Stimulated activated CD8-positive, alpha-beta memory T cell treated with anti-CD3 and anti-CD28 coated beads, Interleukin-2, amount 100 ng/mL, for 1 hour (primary cell): Measurements from ENCODE around the gene SIAH1.
"Not testable (repeated sequence)": the region's sequence is repeated elsewhere in the genome, so short reads cannot be mapped to it uniquely, and the experiment has no call there.

Source experiments
- DNase-seq, 2 donors: peaks; one replicate each; pipeline ENCODE4 v3.0.0-alpha.2; 2020; ENCODE audit warnings: low read depth in 2 of 2

Gene SIAH1

DNA sequence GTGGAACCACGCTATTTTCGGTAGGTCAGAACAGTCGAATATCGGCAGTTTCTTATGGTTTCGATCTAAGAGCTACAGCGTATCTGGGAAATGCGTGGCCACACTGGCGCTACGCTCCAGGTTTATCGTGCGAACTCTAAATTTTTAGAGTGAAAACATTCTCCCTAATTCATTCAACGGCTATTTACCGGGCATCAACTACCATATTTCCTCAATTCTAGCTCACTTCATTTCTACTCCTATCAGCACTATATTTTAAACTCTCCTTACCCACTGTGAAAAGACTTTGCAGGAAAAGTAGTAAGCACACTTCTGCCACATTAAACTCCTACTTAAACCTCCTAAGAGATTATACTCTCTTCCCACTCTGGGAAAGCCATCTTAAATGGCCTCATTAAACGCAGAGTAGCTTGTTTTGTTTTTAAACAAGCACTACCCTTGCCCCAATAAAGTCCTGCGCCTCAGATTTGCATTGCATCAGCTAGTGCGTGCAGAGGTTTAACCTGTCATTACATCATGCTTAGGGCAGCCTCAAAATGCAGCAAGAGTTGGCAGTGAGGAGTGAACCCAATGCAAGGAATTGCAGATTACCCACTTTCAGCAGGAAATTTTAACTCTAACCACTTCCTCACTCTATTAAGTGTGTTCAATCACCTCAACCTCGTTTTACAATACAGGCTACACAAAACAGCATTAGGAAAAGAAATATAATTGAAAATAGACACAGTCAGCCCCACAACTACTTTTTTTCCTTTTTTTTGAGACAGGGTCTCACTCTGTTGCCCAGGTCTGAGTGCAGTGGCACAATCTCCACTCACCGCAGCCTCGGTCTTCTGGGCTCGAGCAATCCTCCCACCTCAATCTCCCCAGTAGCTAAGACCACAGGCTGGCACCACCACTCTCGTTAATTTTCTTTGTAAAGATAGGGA is 18.8 kb downstream of the SIAH1 start:
- DNase-seq = no peak

GRCh38 chr16:48365601-48366164 is 19.5 kb downstream of the SIAH1 start:
- DNase-seq = peak; percentile 50 to 56

GRCh38 chr16:48365025-48365600 is 20.1 kb downstream of the SIAH1 start:
- DNase-seq = no peak

- no peak for DNase-seq
Observed at GRCh38 chr16:48361540-48362144, 23.6 kb downstream of the SIAH1 start.

GRCh38 chr16:48361012-48361411 is 24.2 kb downstream of the SIAH1 start:
- no peak for DNase-seq

- no peak for DNase-seq
Observed at GRCh38 chr16:48359983-48360382, 25.2 kb downstream of the SIAH1 start.

DNA sequence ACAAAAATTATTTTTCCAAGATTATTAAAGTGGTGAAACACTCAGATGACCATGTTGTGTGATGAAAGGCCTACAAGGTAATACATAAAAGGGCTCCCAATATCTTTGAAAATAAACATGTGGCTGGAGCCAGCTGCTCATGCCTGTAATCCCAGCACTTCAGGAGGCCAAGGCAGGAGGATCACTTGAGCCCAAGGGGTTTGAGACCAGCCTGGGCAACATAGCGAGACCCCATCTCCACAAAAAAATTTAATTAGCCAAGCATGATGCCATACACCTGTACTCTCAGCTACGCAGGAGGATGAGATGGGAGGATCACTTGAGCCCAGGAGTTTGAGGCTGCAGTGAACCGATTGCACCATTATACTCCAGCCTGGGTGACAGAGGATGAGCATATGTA is 26.8 kb downstream of the SIAH1 start:
- no peak for DNase-seq

DNA sequence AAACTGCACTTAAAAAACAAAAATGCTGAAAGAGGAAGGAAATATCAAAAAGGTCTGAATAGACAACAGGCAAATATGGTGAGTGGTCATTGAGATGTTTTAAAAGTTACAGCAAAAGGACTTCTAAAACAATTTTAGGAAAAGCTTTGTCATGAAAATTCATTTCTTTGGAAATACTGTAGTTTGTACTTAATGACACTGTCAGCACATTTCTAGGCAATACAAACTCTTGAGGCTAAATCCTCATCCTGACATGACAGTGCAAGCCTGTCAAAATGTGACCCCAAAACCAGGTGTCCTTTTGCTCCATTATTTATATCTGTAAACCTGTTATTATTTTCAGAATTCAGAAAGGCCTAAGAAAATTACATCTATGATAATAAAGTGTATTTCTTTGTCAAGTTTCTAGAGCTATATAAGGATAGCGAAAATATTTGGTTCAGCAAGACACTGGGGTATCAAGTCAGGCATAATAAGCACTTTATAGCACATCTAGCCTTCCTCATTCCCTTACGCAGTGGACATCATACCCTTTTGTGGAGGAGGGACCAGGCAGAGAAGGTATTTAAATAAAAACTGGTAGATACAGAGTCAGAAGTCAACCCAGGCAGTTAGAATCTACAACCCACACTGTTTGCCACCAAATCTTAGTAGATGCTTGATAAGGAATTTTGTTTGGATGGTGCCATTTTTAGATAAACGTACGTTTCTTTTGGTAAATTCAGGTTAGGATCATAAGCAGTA is 28.4 kb downstream of the SIAH1 start:
- no peak for DNase-seq

DNA sequence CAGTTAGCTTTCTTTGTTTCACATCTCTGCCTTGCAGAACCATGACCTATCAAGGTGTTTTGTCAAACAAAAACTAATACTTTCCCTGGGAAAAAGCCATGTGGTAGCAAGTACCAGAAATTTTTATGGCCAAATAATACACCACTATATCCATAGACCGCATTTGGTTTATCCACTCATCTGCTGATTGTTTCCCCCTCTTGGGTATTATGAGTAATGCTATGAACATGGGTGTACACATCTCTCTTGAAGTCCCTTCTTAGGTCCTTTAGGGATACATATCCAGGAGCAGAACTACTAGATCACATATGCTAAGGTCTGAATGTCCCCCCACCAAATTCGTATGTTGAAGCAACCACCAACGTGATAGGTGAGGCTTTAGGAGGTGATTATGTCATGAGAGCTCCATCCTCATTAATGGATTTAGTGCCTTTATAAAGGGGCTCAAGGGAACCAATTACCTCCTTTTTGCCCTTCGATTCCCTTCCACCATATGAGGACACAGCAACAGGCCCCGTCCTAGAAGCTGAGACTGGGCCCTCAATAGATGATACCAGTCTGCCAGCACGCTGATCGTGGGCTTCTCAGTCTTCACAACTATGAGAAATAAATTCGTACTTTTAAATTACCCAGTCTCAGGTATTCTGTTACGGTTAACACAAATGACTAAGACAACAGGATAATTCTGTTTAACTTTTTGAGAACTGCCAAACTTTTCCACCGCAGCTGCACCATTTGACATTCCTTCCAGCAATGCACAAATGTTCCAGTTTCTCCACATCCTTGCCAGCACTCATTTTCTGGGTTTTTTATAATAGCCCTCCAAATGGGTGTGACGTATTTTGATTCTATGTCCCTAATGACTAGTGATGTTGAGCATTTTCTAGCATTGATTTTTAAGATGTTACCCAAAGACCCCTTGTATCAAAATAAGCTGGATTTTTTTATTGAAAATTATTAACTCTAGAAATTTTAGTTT is 30.0 kb downstream of the SIAH1 start:
- DNase-seq = no peak

- not testable (repeated sequence) for DNase-seq
Observed at GRCh38 chr16:48354385-48354784, 30.8 kb downstream of the SIAH1 start.

GRCh38 chr16:48353565-48354163 is 31.5 kb downstream of the SIAH1 start:
- peak; percentile 28 to 31 for DNase-seq

- DNase-seq = no peak
Observed at GRCh38 chr16:48352648-48353390, 32.4 kb downstream of the SIAH1 start.

DNA sequence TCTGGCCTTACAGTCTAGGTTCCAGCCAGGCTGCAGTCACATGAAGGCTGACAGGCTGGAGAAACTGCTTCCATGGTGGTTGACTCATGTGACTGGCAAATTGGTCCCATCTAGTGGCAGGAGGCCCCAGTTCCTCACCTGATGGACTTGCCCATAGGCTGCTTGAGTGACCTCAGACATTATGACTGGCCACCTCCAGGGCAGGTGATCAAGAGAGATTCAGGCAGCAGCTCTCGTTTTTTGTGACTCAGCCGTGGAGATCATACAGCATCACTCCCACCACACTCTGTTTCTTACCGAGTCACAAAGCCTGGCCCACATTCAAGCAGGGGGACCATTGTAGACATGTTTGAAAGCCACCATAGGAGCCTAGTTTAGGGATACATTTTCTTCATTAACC is 34.5 kb downstream of the SIAH1 start:
- DNase-seq = no peak

DNA sequence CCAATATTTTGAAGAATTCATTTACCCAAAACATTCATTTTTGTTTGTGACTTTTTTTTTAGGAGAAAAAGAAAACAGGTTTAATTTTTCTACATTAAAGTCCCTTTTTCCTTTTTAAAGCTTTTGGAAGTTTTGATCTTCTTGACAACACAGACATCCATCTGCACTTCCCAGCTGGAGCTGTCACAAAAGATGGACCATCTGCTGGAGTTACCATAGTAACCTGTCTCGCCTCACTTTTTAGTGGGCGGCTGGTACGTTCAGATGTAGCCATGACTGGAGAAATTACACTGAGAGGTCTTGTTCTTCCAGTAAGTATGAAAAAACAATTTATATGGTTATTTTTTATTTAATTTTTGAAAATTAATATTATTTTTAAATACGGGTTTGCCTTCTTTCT is 37.2 kb downstream of the SIAH1 start:
- DNase-seq = no peak

GRCh38 chr16:48347191-48347865 is 37.9 kb downstream of the SIAH1 start:
- DNase-seq = no peak

- no peak for DNase-seq
Observed at GRCh38 chr16:48342591-48342990, 42.6 kb downstream of the SIAH1 start.

- no peak for DNase-seq
Observed at GRCh38 chr16:48340054-48340453, 45.2 kb downstream of the SIAH1 start.

DNA sequence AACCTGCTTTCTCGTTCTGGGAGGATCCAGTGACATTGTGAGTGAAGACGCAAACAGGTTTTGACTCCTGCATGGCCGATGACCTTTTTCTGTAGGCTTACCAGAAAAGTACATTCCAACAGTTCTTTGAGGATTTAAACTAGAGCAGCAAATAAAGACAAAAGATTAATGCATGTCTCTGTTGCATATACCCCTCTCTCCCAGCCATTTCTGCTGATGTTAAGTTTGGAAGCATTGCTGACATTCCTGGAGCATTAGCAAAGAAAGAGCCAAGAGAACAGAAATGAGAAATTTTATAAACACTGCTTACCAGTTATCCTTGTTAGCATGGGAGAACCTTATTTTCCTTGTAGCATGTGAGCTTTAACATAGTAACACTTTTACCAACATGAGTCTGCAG is 49.3 kb downstream of the SIAH1 start:
- DNase-seq = no peak

DNA sequence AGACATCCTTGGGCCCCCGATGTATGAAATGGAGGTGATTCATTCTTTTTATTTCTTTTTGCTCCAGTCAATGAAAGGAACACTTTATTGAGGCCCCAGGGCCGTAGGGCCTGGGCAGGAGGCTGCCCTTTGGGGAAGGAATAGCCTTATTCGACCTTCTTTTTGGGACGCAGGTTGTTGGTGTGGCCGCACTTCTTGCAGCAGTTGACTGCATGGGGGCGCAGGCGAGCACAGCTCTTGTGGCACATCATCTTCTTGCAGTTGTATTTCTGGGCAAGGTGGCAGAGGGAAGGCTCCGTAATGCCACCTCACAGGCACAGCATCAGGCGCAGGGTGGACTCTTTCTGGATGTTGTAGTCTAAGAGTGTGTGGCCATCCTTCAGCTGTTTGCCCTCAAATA is 50.9 kb downstream of the SIAH1 start:
- no peak for DNase-seq
